ENCODE results near the gene HOXC9.

Gene HOXC9

GRCh38 chr12:54007538-54008259 lies 7.7 kb downstream of the HOXC9 start:
- intact Hi-C loops (cut with DNase I) = loop anchor here (2.0 to 10.0 kb wide), 3 partner anchors 183 to 303 kb away; no protein-coding TSS in a partner anchor
- DNase-seq = no peak

- intact Hi-C loops (cut with DNase I) = loop anchor here (5.0 to 10.0 kb wide), 2 partner anchors 199 to 303 kb away; no protein-coding TSS in a partner anchor
- DNase-seq = no peak
Measured at GRCh38 chr12:54008260-54008552, 8.2 kb downstream of the HOXC9 start.

DNA sequence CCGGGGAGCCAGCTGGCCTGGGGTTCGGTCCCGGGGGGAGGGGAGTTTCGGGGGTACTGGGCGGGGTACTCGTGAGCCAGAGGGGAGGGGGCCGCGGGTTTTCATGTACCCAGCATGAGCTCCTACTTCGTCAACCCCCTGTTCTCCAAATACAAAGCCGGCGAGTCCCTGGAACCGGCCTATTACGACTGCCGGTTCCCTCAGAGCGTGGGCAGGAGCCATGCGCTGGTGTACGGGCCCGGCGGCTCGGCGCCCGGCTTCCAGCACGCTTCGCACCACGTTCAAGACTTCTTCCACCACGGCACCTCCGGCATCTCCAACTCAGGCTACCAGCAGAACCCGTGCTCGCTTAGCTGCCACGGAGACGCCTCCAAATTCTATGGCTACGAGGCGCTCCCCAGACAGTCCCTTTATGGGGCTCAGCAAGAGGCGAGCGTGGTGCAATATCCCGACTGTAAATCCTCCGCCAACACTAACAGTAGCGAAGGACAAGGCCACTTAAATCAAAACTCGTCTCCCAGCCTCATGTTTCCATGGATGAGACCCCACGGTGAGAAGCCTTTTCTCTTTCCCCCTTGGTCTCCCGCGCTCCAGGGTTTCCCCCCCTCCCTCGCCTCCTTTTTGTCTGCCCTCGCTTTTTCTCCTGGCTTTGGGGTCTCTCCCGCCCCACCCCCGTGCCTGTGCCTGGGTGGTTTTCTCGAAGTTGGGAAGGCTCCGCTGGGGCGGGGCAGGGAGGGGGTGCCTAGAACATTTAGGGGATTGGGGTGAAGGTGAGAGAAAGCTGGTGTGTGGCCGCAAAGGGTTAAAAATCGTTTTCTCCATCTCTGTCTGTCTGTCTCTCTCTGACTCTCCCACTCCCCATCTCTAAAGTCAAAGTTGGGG lies 9.5 kb downstream of the HOXC9 start:
- DNase-seq = no peak
- intact Hi-C loops (cut with DNase I) = loop anchor here (5.0 to 10.0 kb wide), 2 partner anchors 198 to 305 kb away; no protein-coding TSS in a partner anchor

- no peak for DNase-seq
- intact Hi-C loops (cut with DNase I) = no loop called here
Measured at GRCh38 chr12:54010053-54010971, 10.4 kb downstream of the HOXC9 start.

DNA sequence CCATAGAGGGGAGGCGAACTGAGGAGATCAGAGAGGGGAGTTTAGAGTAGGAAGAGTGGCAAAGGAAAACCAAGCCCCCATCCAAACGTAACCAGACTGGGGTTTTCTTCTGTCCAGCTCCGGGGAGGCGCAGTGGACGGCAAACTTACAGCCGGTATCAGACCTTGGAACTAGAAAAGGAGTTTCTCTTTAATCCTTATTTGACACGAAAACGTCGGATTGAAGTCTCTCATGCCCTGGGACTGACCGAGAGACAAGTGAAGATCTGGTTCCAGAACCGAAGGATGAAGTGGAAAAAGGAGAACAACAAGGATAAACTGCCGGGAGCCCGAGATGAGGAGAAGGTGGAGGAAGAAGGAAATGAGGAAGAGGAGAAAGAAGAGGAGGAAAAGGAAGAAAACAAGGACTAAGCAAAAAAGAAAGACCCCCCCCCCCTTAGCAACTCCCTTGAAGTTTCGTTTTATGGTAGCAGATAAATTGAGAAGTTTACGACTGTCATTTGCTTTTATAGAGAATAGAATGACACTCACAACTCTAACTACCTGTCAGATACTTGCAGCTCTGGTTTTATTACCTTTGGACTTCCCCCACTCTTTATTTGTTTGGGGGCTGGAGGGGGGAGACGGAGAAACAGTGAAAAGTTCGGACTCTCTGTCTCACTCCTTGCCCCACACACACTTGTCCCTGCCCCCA lies 11.2 kb downstream of the HOXC9 start:
- intact Hi-C loops (cut with DNase I) = no loop called here
- no peak for DNase-seq

GRCh38 chr12:54011665-54012532 lies 11.9 kb downstream of the HOXC9 start:
- no peak for DNase-seq
- intact Hi-C loops (cut with DNase I) = no loop called here

DNA sequence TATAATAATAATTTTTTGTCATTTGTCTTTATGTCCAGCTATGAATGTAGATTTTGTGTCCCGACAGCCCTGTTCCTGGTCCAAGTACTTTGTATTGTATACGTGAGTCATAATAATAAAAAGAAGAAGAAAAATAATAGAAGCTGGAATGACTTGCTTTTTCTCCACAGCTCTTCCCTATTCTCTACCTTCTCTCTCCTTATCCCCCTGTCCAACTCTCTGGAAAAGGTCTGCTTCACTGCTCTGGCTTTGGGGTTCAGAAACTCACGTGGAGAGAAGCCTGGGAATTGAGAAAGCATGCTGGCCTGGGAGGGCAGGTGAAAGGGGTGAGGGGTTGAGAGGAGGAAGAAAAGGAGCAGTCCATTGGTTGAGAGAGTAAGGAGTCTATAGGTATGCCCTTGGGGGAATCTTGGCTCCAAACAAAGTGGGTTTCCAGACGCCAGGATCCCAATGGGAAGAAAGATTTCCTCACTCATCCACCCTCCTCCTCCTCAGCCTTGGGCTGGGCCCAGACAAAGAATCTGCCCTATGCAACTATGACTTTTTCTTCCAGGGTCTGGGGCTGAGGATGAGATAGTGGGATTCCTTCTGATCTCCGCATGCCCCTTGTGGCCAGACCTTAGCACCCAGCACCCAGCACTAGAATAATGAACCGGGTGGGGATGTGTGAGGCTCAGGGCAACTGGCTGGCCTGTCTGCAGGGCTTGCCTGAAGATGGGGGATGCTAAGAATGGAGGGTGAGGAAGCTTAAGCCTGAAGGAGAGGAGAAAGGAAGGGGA lies 12.9 kb downstream of the HOXC9 start:
- intact Hi-C loops (cut with DNase I) = no loop called here
- DNase-seq = no peak

GRCh38 chr12:54014377-54015017 lies 14.5 kb downstream of the HOXC9 start:
- DNase-seq = no peak
- intact Hi-C loops (cut with DNase I) = no loop called here

- no peak for DNase-seq
- intact Hi-C loops (cut with DNase I) = no loop called here
Measured at GRCh38 chr12:54015018-54015931, 15.3 kb downstream of the HOXC9 start.

DNA sequence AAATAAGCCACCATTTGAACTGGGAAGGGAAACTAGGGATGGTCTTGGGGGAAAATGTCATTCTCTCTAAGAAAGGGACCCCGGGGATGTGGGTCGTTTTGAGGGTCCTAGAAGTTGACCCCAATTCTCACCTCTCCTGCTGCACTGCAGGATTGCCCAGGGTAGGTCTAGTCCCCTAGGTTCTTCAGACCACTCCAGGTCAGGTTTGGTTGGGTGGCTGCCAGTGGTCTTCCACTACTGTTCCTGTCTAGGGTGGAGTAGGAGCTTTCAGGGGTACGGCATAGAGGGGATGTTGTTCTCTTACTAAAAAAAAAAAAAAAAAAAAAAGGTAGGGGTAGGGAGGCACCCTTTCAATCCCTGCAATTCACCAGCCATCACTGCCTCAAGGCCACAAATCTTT lies 16.1 kb downstream of the HOXC9 start:
- intact Hi-C loops (cut with DNase I) = no loop called here
- DNase-seq = no peak

DNA sequence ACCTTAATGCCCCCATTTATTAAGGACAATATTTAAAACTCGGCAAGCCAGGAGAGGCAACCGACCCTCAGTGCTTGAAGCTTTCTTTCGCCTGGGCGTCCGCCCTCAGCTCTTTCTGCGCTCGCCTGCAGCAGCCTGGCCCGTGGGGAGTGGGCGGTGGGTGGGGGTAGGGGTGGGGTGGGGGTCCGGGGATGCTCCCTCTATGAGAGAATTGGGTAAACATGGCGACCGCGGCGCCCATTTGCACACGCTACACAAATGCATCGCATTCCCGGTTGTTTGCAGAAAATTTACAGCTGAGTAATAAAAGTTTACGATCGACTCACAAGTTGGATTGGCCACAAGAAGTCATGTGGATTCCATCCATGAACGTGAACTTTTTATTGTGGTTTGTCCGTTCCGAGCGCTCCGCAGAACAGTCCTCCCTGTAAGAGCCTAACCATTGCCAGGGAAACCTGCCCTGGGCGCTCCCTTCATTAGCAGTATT lies 16.6 kb downstream of the HOXC9 start:
- DNase-seq = no peak
- intact Hi-C loops (cut with DNase I) = no loop called here

GRCh38 chr12:54017027-54017788 lies 17.2 kb downstream of the HOXC9 start:
- intact Hi-C loops (cut with DNase I) = no loop called here
- no peak for DNase-seq

DNA sequence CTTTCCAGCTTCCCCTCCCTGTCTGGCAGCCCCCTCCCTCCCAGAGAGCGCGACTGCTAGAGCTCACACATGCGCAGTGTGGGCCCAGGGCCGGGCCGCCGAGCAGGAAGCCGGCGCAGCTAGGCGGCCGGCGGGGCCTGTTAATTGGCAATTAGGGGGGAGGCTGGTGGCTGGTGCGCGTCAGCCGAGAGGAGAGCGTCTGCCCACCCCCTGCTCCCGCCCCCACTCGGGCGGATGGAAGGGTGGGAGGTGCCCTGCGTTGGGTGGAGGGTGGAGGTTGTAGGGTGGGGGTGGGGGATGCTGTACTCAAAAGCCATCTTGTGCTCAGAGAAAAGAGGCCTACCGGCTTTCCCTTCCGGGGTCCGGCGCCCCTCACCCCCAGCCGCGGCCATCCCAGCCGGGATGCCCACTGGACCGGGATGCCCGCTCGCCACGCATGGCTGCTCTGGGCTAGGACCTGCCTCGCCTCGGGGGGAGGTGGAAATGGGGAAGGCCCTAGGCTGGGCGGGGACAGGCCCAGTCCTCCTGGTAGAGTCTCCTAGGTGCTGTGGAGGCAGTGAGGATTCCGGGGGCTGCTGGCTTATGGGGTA lies 18.0 kb downstream of the HOXC9 start:
- intact Hi-C loops (cut with DNase I) = no loop called here
- peak in 36 of 42 donors; percentile 16 to 75 (median 52) for DNase-seq

- no peak for DNase-seq
- intact Hi-C loops (cut with DNase I) = no loop called here
Measured at GRCh38 chr12:54018468-54018984, 18.6 kb downstream of the HOXC9 start.
